Vagina (tissue), 2 donors: ENCODE results near the gene HSPB6.

Source experiments
- POLR2A ChIP-seq, 2 donors: fragments of 450-650 bp; IDR thresholded peaks; one replicate each; pipeline ENCODE4 v1.6.1; 2017; ENCODE audit warnings: antibody characterized with exemption in 2 of 2, mild to moderate bottlenecking in 2 of 2, moderate library complexity in 2 of 2
- TF ChIP-seq, protein P1 (sequence below), 3 experiments: fragments of 450-650 bp in 2 of 3; fragments of 200-600 bp in 1 of 3; sonication (generic) in 1 of 3; IDR thresholded peaks; one replicate each; pipeline ENCODE4 v1.5.1; 2017 to 2019; ENCODE audit warnings: antibody characterized with exemption in 3 of 3, mild to moderate bottlenecking in 2 of 3, moderate library complexity in 2 of 3

DNA sequence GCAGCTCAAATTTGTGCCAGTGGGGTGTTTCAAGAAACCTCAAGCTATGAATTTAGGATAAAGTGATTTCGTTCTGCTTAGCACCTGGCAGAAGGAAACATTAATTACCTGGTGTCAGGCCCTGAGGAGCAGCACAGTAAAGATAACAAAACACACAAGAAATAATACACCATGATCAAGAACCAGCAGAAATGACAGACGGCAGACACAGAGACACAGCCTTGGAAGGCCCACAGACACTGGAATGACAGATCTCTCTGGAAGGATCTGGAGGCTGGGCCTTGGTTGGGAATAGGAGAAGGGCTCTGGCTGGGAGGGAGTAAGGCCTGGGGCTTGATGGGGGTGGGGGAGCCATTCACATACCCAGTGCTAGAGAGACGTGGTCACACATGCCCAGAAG, 45.0 kb upstream of the HSPB6 start:
- TF ChIP-seq, protein P1, sequence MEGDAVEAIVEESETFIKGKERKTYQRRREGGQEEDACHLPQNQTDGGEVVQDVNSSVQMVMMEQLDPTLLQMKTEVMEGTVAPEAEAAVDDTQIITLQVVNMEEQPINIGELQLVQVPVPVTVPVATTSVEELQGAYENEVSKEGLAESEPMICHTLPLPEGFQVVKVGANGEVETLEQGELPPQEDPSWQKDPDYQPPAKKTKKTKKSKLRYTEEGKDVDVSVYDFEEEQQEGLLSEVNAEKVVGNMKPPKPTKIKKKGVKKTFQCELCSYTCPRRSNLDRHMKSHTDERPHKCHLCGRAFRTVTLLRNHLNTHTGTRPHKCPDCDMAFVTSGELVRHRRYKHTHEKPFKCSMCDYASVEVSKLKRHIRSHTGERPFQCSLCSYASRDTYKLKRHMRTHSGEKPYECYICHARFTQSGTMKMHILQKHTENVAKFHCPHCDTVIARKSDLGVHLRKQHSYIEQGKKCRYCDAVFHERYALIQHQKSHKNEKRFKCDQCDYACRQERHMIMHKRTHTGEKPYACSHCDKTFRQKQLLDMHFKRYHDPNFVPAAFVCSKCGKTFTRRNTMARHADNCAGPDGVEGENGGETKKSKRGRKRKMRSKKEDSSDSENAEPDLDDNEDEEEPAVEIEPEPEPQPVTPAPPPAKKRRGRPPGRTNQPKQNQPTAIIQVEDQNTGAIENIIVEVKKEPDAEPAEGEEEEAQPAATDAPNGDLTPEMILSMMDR (IDR thresholded peaks at IDR 0.05) = no peak
- no peak for TF ChIP-seq POLR2A (IDR thresholded peaks at IDR 0.05)
